ENCODE data around the gene CATSPER3.

CATSPER3 gene

GRCh38 chr5:135004376-135004775 lies 36.7 kb downstream of the CATSPER3 start:
- Mint-ChIP-seq H3K4me1 (no peaks in the 10 kb centered on the region), H3K9me3 (peaks cover 17% of the 10 kb centered on the region), H3K36me3 (ENCODE audit: low read depth) (no peaks in the 10 kb centered on the region), H3K4me3 (no peak overlapping the region), H3K27ac (no peak overlapping the region), H3K27me3 (ENCODE audit: low read depth) (peaks cover 21% of the 10 kb centered on the region)
- no peak for TF ChIP-seq CTCF (IDR thresholded peaks at IDR 0.05; ENCODE audit: unreplicated experiment in 3 of 3)

DNA sequence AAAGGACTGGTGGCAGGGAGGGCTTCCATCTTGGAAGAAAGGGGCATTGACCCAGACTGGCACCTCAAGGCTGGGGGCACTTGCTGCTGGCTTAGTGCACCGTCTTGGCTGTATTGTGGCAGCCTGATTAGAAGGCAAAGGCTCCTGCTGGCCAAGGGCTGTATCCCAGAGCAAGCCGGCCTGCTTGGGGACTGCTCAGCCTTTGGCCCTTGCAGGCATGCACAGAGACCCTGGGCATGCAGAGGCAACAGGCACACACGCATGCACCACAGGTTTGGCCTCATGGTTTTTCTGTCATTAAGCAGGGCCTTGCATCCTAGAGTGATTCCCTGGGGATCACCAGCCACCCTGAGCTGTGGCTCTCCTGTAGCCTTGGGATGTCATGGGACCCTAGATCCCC lies 37.4 kb downstream of the CATSPER3 start:
- H3K4me3 Mint-ChIP-seq, result no peak overlapping the region
- no peaks in the 10 kb centered on the region for H3K36me3 Mint-ChIP-seq (ENCODE audit: low read depth)
- H3K27me3 Mint-ChIP-seq (ENCODE audit: low read depth), result peaks cover 19% of the 10 kb centered on the region
- TF ChIP-seq CTCF (IDR thresholded peaks at IDR 0.05; ENCODE audit: unreplicated experiment in 3 of 3), result no peak
- H3K27ac Mint-ChIP-seq, result no peak overlapping the region
- peaks cover 16% of the 10 kb centered on the region for H3K9me3 Mint-ChIP-seq
- H3K4me1 Mint-ChIP-seq, result no peaks in the 10 kb centered on the region

- Mint-ChIP-seq H3K27ac (no peak overlapping the region), H3K4me3 (no peak overlapping the region), H3K4me1 (no peaks in the 10 kb centered on the region), H3K9me3 (peaks cover 5% of the 10 kb centered on the region), H3K36me3 (ENCODE audit: low read depth) (no peaks in the 10 kb centered on the region), H3K27me3 (ENCODE audit: low read depth) (peaks cover 17% of the 10 kb centered on the region)
- TF ChIP-seq CTCF (IDR thresholded peaks at IDR 0.05; ENCODE audit: unreplicated experiment in 3 of 3), result no peak
Observed at GRCh38 chr5:135007305-135007704, 39.6 kb downstream of the CATSPER3 start.

- TF ChIP-seq CTCF (IDR thresholded peaks at IDR 0.05; ENCODE audit: unreplicated experiment in 3 of 3), result no peak
- no peak overlapping the region for H3K27ac Mint-ChIP-seq
- no peaks in the 10 kb centered on the region for H3K36me3 Mint-ChIP-seq (ENCODE audit: low read depth)
- peaks cover 14% of the 10 kb centered on the region for H3K27me3 Mint-ChIP-seq (ENCODE audit: low read depth)
- no peak overlapping the region for H3K4me3 Mint-ChIP-seq
- H3K4me1 Mint-ChIP-seq, result no peaks in the 10 kb centered on the region
- H3K9me3 Mint-ChIP-seq, result no peaks in the 10 kb centered on the region
Observed at GRCh38 chr5:135007749-135008363, 40.1 kb downstream of the CATSPER3 start.

GRCh38 chr5:135008556-135008955 lies 40.8 kb downstream of the CATSPER3 start:
- no peak for TF ChIP-seq CTCF (IDR thresholded peaks at IDR 0.05; ENCODE audit: unreplicated experiment in 3 of 3)

DNA sequence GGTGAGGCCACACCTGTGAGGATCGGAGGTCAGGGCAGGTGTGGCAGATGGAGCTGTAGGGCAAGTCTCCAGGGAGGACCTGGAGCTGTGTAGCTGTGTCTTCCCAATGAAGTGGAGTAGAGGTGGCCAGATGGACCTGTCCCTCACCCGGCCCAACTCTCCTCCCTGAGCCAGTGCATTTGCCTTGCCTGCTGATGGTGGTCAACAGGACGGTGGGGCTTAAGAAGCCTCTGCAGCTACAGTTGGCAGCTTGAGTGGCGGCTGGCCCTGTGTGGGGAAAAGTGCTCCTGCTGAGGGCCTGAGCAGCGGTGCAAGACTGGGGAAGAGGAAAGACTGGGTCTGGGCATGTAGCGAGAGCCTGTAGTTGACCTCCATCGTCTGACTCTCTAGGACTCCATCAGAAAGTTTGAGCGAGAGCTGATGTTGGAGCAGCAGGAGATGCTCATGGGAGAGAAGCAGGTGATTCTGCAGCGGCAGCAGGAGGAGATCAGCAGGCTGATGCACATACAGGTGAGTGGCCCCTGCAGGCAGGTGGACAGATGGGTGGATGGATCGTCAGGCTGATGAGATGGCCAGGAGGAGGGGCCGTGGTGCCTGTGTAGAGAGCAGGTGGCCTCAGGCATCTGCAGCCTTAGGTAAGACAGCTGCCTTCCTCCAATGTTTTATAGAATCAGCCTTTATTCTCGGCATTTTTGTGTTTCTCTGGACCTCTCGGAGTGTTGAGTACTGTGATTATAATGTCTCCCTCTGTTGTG lies 41.5 kb downstream of the CATSPER3 start:
- Mint-ChIP-seq H3K9me3 (no peaks in the 10 kb centered on the region), H3K27me3 (ENCODE audit: low read depth) (peaks cover 20% of the 10 kb centered on the region), H3K27ac (no peak overlapping the region), H3K4me1 (no peaks in the 10 kb centered on the region), H3K36me3 (ENCODE audit: low read depth) (no peaks in the 10 kb centered on the region), H3K4me3 (no peak overlapping the region)
- TF ChIP-seq CTCF (IDR thresholded peaks at IDR 0.05; ENCODE audit: unreplicated experiment in 3 of 3), result no peak

More at GRCh38 chr5:135008556-135008955, 40.8 kb downstream of the CATSPER3 start:
- no peak overlapping the region for H3K27ac Mint-ChIP-seq
- no peaks in the 10 kb centered on the region for H3K4me1 Mint-ChIP-seq
- no peaks in the 10 kb centered on the region for H3K9me3 Mint-ChIP-seq
- H3K27me3 Mint-ChIP-seq (ENCODE audit: low read depth), result peaks cover 19% of the 10 kb centered on the region
- H3K4me3 Mint-ChIP-seq, result no peak overlapping the region
- no peaks in the 10 kb centered on the region for H3K36me3 Mint-ChIP-seq (ENCODE audit: low read depth)
